HFFc6 (cell line): ENCODE data around the gene GNLY. TPM values are rescaled to one million over a fixed set of nuclear protein-coding genes. Genes with fewer than 3 reads are reported as not detected.

ENCODE experiments used
- DNase-seq: peaks from one replicate; pipeline ENCODE4 v3.0.0-alpha.2; 2018
- H3K27ac Mint-ChIP-seq: 2 replicates; pipeline ENCODE4 v1.8.0; 2020; ENCODE audit warnings: mild to moderate bottlenecking, mixed read lengths
- H3K27me3 Mint-ChIP-seq: 2 replicates; pipeline ENCODE4 v1.8.0; 2021; ENCODE audit warnings: mild to moderate bottlenecking, moderate library complexity, mixed read lengths; ENCODE audit not compliant: insufficient read depth
- H3K36me3 Mint-ChIP-seq: 2 replicates; pipeline ENCODE4 v1.8.0; 2021; ENCODE audit warnings: low read depth, mixed read lengths
- H3K4me1 Mint-ChIP-seq: 2 replicates; pipeline ENCODE4 v1.8.0; 2020; ENCODE audit warnings: low read depth, mixed read lengths
- H3K4me3 Mint-ChIP-seq: 2 replicates; pipeline ENCODE4 v1.8.0; 2020; ENCODE audit warnings: mild to moderate bottlenecking, moderate library complexity, mixed read lengths
- H3K9me3 Mint-ChIP-seq: 2 replicates; pipeline ENCODE4 v1.8.0; 2020; ENCODE audit warnings: mild to moderate bottlenecking, mixed read lengths
- long read RNA-seq: library from polyadenylated mRNA; unstranded; transcript quantifications from one replicate; pipeline ENCODE4 v2.0.0, GENCODE V29; 2019
- total RNA-seq, 6 experiments: library from RNA; stranded (reverse); fragmentation: NEBNext Ultra II Directional; extraction: Animal tissue kit (Norgen Biotek cat#: 25700); gene quantifications; 2 replicates in 1 of 6; 3 replicates in 5 of 6; pipeline ENCODE4 v1.2.3, GENCODE V29; 2021
- TF ChIP-seq, protein P1 (sequence below): fragments of 200-600 bp; sonication (generic); IDR thresholded peaks from 2 replicates; pipeline ENCODE4 v1.5.0; 2021; ENCODE audit warnings: antibody characterized with exemption, mild to moderate bottlenecking

The GNLY gene
- not detected for total RNA-seq
- long read RNA-seq = 0 reads

DNA sequence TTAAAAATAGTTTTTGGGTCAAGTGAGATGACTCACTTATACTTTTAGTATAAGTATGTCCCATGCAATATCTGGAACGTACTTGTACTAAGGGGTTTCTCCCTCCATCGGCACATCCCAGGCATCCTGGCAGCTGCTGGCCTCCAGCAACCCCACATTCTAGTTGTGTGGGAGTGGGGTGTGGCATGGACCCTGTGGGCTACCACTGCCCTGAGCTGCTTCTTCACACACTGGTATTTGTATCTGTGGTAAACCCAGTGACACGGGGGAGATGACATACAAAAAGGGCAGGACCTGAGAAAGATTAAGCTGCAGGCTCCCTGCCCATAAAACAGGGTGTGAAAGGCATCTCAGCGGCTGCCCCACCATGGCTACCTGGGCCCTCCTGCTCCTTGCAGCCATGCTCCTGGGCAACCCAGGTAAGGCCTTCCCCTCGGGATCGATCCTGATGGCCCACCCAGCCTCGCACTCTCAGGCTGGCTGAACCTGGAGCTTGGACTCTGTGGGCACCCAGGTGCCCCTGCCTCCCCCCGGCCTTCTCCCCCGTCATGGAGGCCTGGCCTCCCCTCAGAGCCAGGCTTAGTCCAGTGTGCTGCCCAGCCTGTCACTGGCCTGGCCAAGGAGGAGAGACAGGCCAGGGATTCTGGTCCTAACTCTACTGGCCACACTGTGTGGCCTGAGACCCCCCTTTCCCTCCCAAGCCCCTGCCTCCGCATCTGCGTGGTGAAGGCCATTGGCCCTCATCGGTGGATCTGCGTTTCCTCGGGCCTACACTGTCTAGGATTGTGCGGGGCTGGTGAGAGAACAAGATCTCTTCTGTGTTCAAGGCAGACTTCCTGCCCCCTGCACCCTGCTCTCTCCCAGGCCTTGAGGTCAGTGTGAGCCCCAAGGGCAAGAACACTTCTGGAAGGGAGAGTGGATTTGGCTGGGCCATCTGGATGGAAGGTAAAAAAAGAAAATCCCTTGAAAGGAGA lies at the start of gene GNLY:
Gene GNLY (plus strand): TSS at position 307 of the 974 bp plus-strand sequence. CDS start 61 bp downstream, at position 368.
- Mint-ChIP-seq H3K4me1 (peaks cover 11% of the 10 kb centered on the region), H3K27me3 (peaks cover 10% of the 10 kb centered on the region; the same call in 1 of the 2 replicates), H3K9me3 (no peaks in the 10 kb centered on the region), H3K27ac (no peak within 1 kb of the TSS), H3K4me3 (no peak within 1 kb of the TSS), H3K36me3 (no peaks in the 10 kb centered on the region)
- no peak for DNase-seq
- TF ChIP-seq, protein P1, sequence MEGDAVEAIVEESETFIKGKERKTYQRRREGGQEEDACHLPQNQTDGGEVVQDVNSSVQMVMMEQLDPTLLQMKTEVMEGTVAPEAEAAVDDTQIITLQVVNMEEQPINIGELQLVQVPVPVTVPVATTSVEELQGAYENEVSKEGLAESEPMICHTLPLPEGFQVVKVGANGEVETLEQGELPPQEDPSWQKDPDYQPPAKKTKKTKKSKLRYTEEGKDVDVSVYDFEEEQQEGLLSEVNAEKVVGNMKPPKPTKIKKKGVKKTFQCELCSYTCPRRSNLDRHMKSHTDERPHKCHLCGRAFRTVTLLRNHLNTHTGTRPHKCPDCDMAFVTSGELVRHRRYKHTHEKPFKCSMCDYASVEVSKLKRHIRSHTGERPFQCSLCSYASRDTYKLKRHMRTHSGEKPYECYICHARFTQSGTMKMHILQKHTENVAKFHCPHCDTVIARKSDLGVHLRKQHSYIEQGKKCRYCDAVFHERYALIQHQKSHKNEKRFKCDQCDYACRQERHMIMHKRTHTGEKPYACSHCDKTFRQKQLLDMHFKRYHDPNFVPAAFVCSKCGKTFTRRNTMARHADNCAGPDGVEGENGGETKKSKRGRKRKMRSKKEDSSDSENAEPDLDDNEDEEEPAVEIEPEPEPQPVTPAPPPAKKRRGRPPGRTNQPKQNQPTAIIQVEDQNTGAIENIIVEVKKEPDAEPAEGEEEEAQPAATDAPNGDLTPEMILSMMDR = no peak

DNA sequence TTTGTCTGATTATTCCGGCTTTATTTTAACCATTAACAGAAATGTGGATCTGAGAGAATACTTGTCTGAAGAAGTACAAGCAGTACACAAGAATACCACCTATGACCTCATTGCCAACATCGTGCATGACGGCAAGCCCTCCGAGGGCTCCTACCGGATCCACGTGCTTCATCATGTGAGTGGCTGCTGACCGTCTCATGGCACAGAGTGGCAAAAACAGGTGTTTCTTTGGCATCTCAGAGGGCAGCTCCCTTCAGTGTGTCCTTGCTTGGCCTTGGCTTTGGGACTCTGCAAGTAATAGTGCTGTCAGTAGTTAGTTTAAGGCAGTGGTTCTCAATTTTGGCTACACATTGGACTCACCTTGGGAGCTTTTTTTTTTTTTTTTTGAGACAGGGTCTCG lies 49.2 kb upstream of the GNLY start:
- Mint-ChIP-seq H3K27ac (no peak overlapping the region), H3K36me3 (peaks cover 39% of the 10 kb centered on the region), H3K9me3 (no peaks in the 10 kb centered on the region), H3K27me3 (no peaks in the 10 kb centered on the region), H3K4me3 (no peak overlapping the region), H3K4me1 (peaks cover 23% of the 10 kb centered on the region)
- DNase-seq = no peak
- TF ChIP-seq, protein P1 = no peak

DNA sequence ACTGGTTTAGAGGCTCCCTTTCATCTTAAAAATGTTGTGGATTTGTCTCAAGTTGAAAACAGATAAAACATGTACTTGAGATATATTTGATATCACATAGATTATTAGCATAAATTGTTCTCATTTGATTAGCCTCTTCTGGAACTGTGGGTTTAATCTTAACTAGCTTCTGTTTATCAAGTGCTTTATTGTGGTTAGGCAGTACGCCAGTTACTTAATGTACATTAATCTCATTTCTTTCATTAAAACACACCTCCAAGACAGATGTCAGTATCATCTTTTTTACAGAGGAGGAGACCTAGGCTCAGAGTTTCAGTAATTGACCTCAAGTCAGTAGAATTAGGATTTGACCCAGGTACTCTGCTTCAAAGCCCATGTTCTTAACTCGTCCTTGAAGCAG lies 48.0 kb upstream of the GNLY start:
- peaks cover 28% of the 10 kb centered on the region for H3K4me1 Mint-ChIP-seq
- no peak for DNase-seq
- no peaks in the 10 kb centered on the region for H3K9me3 Mint-ChIP-seq
- peaks cover 37% of the 10 kb centered on the region for H3K36me3 Mint-ChIP-seq
- no peaks in the 10 kb centered on the region for H3K27me3 Mint-ChIP-seq
- H3K4me3 Mint-ChIP-seq = no peak overlapping the region
- TF ChIP-seq, protein P1 = no peak
- no peak overlapping the region for H3K27ac Mint-ChIP-seq

DNA sequence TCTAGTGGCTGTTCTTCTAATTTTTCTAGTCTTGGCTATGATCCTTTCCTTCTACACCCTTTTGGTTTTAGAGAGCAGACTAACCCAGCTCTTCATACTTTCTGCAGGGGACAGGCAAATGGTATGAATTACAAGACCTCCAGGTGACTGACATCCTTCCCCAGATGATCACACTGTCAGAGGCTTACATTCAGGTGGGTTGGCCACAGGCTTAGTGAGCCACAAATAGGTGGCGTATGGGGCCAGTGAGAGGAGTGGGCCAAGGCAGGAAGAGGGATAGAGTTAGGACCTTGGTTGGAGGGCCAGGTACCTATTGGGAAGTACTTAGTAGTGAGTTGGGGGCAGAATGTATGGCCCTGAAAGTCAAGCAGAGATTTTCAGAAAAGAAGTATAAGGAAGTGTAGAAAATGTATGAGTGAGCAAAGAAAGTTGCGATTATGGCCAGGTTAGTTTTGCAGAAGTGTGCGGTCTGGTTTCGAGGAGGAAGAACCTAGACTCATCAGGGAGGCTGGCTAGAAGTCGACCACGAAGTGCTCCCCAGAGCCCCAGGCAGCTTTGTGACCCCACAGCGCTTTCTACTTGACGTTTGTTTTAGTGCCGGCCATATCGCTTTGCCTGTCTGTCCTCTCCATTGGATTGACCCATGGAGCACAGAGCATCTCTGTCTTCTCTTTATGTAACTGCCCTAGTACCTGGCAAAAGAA lies 46.2 kb upstream of the GNLY start:
- Mint-ChIP-seq H3K27ac (no peak overlapping the region), H3K36me3 (peaks cover 36% of the 10 kb centered on the region), H3K27me3 (no peaks in the 10 kb centered on the region)

DNA sequence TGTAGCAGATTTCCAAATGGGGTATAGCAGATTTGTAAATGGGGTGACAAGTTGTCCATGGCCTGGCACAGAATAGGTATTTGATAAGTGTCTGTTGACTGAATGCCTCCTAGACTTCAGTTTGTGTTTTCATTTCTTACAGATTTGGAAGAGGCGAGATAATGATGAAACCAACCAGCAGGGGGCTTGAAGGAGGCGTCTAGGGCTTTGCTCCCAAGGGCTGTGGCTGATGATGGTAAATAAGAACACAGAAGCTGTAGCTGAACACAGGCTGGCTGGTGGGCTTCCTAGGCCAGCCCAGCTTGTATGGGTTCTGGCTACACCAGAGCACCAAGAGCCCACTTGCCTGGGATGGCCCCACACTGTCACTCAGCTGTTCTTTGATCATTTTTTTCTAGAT lies 45.5 kb upstream of the GNLY start:
- 0 out of 2 replicates have a peak overlapping the region, but pooled peaks have one; percentile 45 for H3K4me3 Mint-ChIP-seq
- peak; percentile 49 for DNase-seq
- no peaks in the 10 kb centered on the region for H3K27me3 Mint-ChIP-seq
- no peaks in the 10 kb centered on the region for H3K9me3 Mint-ChIP-seq
- peaks cover 36% of the 10 kb centered on the region for H3K36me3 Mint-ChIP-seq
- TF ChIP-seq, protein P1 = peak; percentile 89
- peaks cover 53% of the 10 kb centered on the region for H3K4me1 Mint-ChIP-seq
- peak overlapping the region; percentile 79 for H3K27ac Mint-ChIP-seq

More for the DNA sequence above, 46.2 kb upstream of the GNLY start:
- Mint-ChIP-seq H3K4me3 (no peak overlapping the region), H3K4me1 (peaks cover 46% of the 10 kb centered on the region), H3K9me3 (no peaks in the 10 kb centered on the region)
- TF ChIP-seq, protein P1 = no peak
- DNase-seq = no peak
